K562 (cell line): ENCODE measurements around the gene OR52I1. TPM values are rescaled to one million over a fixed set of nuclear protein-coding genes. Genes with fewer than 3 reads are reported as not detected.

Source experiments
- MGA ChIP-seq: fragments of 450-650 bp; IDR thresholded peaks from 2 replicates; pipeline ENCODE4 v1.6.1; 2016; ENCODE audit warnings: mild to moderate bottlenecking, moderate library complexity
- polyA plus RNA-seq, 8 experiments: library from polyadenylated mRNA; depleted of rRNA in 4 of 8; stranded (reverse) in 5 of 8; unstranded in 3 of 8; fragments of >200 nt; fragmentation: Nextera tagmentation in 2 of 8; fragmentation: Illumina TruSeq in 1 of 8; extraction: Ambion mirVana in 2 of 8; extraction: Trizol in 1 of 8; gene quantifications; 2 replicates each; pipeline versions ENCODE4 v1.2.1 to v1.2.3, GENCODE V29; 2011 to 2014; ENCODE audit warnings: inconsistent platforms in 1 of 8, missing spikeins in 1 of 8
- total RNA-seq, 7 experiments: library from RNA; depleted of rRNA in 6 of 7; stranded (reverse); fragments of >200 nt in 6 of 7; fragmentation: Illumina TruSeq in 2 of 7; extraction: Trizol in 2 of 7; gene quantifications; 2 replicates each; pipeline versions ENCODE4 v1.2.1 to v1.2.3, GENCODE V29; 2011 to 2021; ENCODE audit warnings: low replicate concordance in 1 of 7

The OR52I1 gene
- total and polyA plus RNA-seq, 9 of the 15 experiments (the other 6 are each of a cell fraction or from before 2014, with no cell fraction given): not detected

- TF ChIP-seq MGA: no peak
- TF ChIP-seq, all 486 proteins: peak for 2
Observed at GRCh38 chr11:4576880-4577279, 17.0 kb upstream of the OR52I1 start (continued).
